NCI-H524 treated with DMSO at 0.1 percent for 48 hours (cell line): Measurements from ENCODE around the gene ATP1A2.

Source experiments
- DNase-seq: peaks from one replicate; lab custom pipeline; 2025; lab: John Stamatoyannopoulos, UW

Gene ATP1A2

DNA sequence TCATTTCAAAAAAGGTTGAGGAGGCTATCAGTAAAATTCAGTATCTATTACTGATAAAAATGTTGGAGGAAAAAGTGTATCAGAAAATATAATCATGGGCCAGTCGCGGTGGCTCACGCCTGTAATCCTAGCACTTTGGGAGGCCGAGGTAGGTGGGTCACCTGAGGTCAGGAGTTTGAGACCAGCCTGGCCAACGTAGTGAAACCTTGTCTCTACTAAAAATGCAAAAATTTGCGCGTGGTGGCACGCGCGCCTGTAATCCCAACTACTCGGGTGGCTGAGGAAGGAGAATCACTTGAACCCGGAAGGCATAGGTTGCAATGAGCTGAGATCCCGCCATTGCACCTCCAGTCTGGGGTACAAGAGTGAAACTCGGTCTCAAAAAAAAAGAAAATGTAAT lies 30.5 kb downstream of the ATP1A2 start:
- no peak for DNase-seq

DNA sequence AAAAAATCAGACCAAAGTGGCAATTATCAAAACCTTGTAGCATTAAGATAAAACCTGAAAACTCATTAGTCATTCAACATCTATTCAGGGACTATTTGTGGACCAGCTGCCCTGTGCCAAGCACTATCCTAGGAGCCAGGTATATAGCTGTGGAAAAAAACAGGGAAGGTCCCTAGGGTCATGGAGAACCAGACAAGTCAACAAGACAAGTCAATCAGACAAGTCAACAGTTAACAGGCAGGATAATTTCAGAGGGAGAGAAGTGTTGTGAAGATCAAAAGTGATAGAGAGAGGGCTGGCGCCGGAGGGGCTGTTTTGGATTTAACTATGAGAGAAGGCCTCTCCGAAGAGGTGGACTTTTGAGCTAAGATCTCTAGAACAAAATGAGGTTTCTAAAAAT lies 32.6 kb downstream of the ATP1A2 start:
- no peak for DNase-seq

DNA sequence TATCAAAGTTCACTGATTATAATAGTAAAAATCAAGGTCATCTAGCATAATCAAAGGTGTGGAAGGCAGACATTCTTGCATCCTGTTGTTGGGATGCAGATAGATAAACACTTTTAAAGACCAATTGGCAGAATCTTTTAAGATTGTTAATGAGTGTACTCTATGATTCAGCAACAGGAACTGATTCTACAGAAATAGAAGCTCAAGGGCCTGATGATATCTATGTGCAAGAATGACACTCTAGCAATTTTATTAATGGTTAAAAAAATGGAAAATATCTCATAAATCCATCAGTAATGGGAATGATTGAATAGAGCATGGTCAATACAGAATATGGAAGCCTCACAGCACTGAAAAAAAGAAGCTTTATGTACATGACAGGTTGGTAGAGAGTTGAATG lies 33.7 kb downstream of the ATP1A2 start:
- DNase-seq: no peak

DNA sequence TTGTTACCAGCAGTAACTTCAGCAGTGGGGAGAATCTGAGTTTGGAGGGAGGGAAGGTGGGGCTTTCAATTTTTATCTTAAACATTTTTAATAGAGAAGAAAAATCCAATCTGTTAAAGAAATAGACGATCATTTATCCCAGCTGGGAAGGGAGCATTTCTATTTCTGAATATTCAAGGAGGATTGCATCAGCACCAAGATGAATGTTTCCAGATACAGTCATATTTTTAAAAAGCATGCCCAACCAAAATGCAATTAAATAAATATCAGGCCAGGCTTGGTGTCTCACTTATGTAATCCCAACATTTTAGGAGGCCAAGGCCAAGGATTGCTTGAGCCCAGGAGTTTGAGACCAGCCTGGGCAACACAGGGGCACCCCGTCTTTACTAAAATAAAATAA lies 34.2 kb downstream of the ATP1A2 start:
- no peak for DNase-seq

DNA sequence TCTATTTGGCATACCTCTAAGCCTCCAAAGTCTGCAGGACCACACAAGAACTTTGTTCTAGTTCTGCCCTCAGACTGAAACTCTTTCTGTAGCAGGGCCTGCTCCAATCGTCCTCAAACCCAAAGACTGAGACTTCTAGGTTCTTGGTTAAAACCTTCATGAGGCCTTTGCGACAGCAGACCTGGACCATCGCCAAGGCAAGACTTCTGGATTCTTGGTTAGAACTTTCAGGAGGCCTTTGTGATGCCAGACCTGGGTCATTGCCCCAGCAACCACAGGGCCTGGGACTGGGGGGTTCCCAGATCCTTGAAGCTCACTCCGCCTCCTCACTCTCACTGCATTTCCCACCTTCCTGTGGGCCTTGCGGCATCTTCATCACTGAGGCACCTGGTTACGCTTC lies 35.7 kb downstream of the ATP1A2 start, which contains the start of gene ATP1A4:
TSS of gene ATP1A4 (plus strand) at position 301 of the 400 bp plus-strand sequence. CDS start 438 bp downstream, outside the sequence.
- DNase-seq: no peak

DNA sequence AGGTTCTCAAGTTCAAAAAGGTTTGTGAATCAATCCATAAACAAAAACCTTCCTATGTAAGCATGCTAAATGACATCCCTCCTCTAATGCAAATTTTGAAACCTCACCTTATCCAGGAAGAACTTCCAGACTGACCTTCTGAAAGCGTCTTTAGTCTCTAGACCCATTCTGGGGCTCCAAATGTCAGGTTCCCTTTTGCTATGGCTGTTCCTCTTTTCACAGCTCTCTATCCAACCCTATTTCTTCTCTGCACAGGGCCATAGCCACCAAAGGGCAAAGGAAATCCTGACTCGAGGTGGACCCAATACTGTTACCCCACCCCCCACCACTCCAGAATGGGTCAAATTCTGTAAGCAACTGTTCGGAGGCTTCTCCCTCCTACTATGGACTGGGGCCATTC lies 39.2 kb downstream of the ATP1A2 start:
- no peak for DNase-seq

DNA sequence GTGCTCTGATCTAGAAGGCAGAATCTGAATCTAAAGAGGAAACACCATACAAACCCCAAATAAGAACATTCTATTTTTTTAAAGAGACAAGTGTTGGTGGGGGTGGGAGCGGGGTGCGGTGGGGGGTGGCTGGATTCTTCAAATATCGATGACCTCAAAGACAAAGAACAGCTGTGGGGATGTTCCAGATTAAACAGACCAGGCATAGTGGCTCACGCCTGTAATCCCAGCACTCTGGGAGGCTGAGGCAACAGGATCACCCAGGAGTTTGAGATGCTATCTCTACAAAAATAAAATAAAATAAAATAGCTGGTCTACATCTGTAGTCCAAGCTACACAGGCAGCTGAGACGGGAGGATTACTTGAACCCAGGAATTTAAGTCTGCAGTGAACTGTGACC lies 40.8 kb downstream of the ATP1A2 start:
- no peak for DNase-seq

DNA sequence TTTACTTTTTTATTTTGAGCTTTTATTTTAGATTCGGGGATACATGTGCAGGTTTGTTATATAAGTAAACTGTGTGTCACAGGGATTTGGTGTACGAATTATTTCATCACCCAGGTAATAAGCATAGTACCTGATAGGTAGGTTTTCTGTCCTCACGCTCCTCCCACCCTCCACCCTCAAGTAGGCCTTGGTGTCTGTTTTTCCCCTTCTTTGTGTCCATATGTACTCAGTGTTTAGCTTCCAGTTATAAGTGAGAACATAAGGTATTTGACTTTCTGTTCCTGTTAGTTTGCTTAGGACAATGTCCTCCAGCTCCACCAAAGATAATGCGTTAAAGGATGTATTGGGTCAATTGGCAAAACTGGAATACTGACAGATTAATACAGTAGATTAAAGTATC lies 41.6 kb downstream of the ATP1A2 start:
- DNase-seq: no peak

DNA sequence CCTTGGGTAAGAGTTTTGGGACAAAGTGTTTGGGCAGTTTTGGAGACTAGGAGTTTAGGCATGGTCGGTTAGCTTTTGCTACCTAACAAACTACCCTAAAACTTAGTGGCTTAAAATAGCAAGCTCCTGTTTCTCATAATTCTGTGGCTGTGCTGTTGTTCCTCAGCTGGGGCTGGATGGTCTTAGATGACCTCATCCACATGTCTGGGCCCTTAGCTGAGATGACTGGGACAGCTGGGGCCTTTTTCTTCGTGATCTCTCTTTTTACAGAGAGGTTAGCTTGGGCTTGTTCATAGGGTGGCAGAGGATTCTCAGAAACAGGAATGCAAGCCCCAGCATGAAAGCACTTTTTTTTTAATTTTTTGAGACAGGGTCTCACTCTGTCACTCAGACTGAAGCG lies 42.5 kb downstream of the ATP1A2 start:
- DNase-seq: no peak

DNA sequence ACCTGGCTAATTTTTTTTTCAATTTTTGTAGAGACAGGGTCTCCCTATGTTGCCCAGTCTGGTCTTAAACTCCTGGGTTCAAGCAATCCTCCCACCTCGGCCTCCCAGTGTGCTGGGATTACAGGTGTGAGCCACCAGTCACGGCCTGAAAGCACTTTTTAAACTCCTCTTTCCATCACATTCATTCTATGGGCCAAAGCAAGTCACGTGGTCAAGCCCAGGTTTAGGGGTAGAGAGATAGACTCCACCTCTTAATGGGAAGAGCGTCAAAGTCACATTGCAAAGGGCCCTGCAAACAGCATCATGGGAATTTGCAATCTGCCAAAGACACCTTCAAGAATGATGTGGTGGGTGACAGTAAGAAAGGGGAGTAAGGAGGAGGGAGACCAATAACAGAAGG lies 43.0 kb downstream of the ATP1A2 start:
- DNase-seq: no peak

DNA sequence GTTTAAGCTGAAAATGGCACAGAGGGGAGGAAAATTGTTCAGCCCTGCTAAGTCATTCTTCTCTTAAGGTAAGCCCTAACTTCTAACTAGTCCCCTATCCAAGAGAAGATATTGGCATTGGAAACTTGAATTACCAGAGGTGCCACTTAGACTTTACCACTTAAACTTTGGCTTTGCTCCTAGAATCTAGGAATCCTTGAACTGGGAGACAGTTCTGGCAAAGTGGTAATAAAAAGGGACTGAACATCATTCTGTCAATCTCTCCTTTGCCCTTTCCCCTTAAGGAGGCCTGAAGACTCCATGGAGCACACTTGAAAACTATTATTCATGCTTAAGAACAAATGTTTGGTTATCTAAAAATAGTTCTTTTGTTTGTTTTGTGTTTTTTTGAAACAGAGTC lies 44.3 kb downstream of the ATP1A2 start:
- DNase-seq: no peak

DNA sequence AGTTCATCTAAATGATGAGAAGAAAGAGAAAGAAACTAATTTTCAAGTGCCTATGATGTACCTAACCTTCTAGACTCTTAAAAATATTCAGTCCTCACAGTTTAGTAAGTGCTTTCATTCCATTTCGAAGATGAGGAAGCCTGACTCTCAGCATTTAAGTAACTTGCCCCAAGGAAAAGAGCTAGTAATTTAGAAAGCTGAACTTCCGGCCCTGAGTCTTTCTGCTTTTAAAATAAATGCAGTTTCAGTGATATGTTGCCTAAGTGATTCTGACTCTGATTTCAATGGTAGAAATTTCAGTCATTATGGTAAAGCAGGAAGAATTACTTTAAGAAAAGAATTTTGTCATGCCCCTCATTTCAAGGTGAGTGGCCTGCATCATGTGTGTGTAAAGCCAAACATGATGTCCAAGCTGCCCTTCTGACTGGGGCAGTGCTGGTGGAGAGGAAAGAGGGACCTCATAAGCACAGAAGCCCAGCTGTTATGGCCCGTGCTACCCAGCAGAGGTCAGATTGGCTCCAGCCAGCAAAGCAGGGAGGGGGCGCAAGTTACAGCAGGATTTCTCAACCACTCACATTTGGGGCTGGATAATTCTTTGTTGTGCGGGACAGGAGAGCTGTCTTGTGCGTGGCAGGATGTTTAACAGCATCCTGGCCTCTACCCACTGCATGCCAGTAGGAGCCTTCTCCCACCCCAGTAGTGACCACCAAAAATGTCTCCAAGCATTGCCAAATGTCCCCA lies 46.6 kb downstream of the ATP1A2 start:
- DNase-seq: no peak

DNA sequence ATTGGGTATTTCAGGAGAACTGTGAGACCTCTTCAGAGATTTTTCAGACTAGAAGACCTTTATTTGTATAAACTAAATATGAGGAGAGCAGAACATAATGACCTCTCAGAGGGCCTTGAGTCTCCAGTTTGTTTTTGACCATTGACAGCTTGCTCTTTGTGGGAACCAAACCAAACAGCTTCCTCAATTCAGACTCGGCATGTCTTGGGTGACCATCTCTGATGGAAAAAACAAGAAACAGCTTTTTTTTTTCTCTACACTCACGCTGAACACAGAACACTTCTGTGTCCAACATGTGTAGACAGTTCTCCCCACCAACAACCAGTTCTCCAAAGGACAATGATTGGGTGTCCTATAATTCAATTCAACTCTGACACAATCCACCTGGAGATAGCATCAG lies 47.4 kb downstream of the ATP1A2 start:
- no peak for DNase-seq

DNA sequence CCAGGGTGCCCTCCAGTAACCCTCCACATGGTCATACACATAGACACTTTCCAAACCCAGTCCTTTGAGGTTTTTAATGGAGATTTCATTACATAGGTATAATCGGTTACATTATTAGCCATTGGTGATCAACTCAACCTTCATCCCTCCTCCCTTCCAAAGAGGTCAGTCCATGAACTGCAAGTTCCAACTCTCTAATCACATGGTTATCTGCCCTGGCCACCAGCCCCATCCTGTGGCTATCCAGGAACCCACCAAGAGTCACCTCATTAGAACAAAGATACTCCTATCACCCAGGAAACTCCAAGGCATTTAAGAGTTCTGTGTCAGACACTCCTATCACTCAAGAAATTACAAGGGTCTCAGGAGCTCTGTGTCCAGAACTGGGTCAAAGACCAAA lies 48.1 kb downstream of the ATP1A2 start:
- no peak for DNase-seq

DNA sequence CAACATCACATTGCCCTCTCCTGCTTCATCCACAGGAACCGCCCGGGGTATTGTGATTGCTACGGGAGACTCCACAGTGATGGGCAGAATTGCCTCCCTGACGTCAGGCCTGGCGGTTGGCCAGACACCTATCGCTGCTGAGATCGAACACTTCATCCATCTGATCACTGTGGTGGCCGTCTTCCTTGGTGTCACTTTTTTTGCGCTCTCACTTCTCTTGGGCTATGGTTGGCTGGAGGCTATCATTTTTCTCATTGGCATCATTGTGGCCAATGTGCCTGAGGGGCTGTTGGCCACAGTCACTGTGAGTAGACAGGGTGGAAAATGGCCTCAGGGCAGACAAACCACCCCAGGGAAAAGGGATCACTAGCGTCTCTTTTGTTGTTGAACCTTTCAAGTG lies 48.6 kb downstream of the ATP1A2 start:
- DNase-seq: no peak

DNA sequence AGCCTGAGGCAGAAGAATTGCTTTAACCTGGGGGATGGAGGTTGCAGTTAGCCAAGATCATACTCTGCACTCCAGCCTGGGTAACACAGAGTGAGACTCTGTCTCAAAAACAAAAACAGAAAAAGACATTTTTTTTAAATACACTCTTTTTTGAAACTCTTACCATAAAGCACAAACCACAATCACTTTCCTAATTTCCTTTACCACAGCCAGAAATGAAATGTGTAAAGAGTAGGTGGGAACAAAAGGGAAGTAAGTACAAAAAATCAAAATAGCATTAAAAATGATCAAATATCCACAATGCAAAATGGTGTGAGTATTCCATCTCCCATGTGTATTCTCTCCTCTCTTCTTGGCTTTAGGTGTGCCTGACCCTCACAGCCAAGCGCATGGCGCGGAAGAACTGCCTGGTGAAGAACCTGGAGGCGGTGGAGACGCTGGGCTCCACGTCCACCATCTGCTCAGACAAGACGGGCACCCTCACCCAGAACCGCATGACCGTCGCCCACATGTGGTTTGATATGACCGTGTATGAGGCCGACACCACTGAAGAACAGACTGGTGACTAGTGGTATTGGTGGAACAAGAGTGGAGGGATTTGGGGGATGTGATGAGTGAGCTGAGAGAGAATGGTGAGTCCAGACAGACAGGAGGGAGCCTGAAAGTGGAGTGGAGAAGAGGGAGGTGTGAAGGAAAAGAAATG lies 50.8 kb downstream of the ATP1A2 start:
- no peak for DNase-seq

DNA sequence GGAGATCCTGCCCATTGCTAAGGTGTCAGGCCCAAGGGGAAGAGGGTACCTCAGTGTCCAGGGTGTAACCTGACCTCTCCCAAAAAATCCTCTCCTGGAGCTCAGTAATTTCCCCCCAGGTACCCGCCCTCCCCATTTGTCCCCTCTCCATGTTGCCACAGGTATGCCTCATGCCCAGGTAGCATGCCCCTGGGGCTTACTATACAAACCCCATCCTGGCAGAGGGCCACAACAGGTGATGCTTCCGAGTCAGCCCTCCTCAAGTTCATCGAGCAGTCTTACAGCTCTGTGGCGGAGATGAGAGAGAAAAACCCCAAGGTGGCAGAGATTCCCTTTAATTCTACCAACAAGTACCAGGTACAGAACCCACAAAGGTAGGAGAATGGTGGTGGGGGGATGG lies 51.5 kb downstream of the ATP1A2 start:
- no peak for DNase-seq

DNA sequence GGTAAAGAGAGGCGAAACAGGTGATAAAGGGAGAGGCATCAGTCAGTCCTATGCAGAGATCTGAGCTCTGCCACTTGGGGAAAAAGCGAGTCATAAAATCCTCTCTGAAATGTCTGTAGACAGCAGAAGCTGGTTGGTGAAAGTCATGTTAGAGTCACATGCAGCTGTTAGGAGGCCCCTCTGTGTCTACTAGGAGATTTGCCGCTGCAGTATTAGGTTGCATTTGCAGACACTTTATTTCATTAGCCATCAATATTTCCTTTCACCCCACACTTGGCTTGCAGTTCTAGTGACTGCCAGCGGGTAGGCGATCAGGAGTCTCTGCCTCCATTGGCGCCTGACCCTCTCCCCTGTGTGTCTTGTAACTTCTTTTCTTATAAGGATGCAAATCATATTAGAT lies 52.0 kb downstream of the ATP1A2 start:
- no peak for DNase-seq

DNA sequence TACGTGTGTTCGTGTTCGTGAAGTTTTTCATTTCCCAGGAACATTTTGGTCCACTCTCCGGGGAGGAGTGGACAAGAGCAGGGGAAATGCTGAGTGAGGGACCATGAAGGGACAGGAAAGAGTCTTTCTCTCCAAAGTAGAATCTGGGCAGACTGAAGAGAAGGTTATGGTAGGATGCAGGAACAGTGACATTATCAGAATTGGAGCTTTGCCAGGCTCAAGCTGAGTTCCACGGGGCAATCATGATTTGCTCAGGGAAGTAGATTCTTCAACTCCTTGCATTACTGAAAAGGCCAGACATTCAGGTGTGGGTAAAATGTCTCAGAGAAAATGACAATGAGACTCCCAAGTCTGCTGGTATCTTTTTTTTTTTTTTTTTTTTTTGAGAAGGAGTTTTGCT lies 52.5 kb downstream of the ATP1A2 start:
- DNase-seq: no peak

DNA sequence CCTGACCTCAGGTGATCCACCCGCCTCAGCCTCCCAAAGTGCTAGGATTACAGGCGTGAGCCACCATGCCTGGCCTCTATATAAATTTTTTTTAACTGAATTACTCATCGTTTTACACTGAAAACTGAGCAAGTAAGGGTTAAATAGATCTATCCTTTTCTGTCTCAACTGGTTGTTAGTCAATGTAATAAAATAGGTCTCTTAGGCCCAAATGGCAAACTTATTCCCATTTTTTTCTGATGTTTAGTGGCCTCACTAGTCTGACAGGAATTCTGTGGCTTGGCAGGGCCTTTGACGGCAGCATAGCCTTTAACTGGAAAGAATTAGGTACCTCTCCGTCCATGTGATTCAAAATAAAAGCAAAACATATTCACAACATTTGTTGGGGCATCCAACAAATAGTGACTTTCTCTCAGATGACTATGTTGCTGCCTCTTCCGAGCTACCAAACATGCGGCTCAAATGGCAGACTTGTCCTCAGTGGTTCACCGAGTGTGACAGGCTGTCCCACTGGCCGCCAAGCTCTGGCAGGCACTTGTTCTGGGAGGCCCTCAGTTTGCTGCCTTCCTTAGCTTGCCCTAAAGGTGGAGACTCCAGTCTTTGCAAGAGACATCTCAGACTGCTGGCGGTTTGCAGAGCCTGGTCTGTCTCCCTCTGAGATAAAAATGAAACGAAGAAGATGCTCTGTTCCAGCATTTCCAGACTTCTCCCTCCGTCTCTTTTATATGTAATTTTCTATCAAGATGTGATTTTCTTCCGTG lies 53.2 kb downstream of the ATP1A2 start:
- no peak for DNase-seq

DNA sequence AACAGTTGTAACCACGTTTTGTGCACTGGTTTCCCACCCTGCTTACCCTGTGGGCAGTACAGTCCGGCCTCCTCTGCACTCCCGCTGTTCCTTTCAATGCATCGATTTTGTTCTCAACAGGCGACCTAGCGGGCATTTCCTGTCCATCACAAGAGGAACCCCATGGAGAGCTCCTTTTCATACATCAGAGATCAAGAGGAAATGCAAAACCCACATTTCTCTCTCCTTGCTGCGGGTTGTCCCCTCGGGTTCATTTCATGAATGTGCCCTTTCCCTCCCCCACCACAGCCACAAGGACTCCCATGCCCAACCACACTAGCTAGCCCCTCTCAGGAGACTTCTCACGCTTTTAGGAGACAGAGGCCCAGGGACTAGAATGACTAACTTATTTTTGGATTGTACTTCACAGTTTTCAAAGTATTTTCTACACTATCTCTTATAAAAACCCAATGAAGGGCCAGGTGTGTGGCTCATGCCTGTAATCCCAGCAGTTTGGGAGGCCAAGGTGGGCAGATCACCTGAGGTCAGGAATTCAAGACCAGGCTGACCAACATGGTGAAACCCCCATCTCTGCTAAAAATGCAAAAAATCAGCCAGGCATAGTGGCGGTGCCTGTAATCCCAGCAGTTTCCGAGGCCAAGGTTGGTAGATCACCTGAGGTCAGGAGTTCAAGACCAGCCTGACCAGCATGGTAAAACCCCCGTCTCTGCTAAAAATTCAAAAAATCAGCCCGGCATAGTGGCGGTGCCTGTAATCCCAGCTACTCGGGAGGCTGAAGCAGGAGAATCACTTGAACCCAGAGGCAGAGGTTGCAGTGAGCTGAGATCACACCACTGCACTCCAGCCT lies 54.2 kb downstream of the ATP1A2 start:
- DNase-seq: no peak

DNA sequence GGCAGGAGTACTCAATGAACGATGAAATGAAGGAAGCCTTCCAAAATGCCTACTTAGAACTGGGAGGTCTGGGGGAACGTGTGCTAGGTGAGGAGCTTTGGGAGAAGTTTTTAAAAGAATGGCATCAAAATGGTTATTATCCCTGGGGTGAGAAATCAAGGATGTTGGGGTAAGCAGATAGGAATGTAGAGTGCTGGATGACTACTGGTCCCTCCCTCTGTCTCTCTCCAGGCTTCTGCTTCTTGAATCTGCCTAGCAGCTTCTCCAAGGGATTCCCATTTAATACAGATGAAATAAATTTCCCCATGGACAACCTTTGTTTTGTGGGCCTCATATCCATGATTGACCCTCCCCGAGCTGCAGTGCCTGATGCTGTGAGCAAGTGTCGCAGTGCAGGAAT lies 55.8 kb downstream of the ATP1A2 start:
- DNase-seq: no peak
